Activated CD4-positive, alpha-beta T cell treated with anti-CD3 and anti-CD28 coated beads for 48 hours (primary cell): Measurements from ENCODE around the gene NOVA2.

ENCODE experiments used
- DNase-seq: peaks from one replicate; pipeline ENCODE4 v3.0.0-alpha.2; 2020

Gene NOVA2

DNA sequence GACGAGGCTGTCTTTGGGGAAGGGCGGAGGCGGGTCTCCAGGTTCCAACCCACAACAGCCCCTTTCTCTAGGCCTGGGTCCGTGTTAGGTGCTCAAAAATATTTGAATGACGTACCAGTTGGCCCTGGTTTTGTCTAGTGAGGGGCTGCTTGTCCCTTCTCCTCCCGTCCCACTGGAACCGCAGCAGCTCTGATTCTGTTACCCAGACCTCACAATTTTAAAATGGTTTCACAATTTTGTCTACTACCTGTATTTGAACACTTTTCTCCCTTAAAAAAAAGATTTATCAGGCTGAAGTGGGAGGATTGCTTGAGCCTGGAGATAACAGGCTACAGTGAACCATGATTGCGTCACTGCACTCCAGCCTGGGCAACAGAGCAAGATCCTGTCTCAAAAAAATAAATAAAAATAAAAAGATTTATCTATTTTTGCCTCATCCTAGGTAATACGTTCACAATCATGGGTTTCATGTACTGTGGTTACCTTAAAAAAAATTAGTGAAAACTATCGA is 86.4 kb downstream of the NOVA2 start:
- DNase-seq: no peak

DNA sequence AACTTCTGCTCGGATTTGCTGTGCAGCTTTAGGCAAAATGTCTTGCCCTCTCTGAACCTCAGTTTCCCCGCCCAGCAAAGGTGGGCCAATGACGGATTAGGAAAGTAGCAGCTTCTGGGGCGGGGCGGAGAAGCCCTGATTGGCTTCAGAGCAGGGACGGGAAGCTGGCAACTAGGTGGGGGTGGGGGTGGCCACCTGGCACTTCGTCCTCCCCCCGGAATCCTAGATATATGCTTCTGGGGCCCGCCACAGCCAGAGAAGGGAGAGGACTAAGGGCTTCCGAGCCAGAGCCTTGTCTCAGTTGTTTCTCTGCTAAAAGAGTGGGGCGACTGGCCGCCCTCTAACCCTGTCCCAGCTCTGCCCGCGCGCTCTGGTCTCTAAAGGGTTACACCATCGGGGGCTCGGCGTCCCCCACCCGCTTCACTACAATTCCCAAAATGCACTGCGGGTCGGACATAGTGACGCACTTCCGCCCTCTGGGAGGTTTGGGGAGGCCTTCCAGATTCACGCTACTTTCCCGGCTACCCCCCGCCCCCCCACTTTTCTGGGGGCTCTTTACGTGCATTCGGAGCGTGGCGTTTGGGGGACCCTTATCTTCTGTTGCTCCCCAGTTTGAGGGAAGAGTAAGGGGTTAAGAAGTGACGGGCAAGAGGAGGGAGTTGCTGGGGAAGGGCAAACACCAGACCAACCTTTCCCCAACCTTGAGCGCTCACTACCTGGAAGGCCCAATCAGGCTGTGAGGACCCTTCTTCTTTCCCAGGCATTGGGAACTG is 87.1 kb downstream of the NOVA2 start:
- DNase-seq: peak; percentile 94

DNA sequence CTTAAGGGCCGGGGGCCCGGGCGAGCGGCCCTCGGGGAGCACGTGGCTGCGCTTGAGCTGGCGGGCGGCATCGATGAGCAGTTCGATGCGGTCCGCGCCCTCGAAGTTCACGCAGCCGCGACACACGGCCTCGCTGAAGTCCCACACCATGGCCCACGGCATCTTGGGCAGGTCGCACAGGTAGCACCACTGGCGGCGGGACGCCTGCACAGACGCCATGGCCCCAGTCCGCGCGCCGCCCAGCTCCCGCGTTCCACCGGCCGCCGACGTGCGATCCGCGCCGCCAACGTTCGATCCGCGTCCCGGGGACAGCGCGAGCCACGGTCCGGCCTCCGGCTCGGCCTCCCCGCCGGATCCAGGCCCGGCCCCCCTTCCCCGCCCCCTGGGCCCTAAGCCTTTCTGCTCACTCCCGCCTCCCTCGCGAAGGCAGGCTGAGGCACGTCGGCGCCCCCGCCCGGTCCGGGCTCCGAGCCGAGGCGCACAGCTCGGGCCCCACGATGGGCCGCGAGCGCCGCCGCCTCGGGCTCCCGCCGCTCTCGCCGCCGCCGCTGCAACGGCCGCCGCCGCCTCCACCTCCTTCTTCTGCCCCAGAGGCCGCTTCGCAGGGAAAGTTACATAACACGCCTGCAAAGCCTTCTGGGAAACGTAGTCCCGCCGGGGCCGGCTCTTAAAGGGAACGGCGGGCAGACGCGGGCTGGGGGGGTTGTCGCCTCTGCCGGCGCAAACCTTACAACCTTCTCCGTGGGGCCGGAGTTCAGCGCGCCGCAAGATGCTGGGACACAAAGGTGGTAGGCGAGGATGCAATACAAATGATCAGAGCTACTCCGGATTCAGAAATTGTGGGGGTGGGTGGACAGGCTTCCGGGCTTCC is 87.9 kb downstream of the NOVA2 start, which contains the start of gene IRF2BP1:
Gene IRF2BP1, minus strand, starts transcription at position 586 of the 871 bp plus-strand sequence. Its CDS starts 367 bp downstream, at position 219.
- peak; percentile 92 for DNase-seq

DNA sequence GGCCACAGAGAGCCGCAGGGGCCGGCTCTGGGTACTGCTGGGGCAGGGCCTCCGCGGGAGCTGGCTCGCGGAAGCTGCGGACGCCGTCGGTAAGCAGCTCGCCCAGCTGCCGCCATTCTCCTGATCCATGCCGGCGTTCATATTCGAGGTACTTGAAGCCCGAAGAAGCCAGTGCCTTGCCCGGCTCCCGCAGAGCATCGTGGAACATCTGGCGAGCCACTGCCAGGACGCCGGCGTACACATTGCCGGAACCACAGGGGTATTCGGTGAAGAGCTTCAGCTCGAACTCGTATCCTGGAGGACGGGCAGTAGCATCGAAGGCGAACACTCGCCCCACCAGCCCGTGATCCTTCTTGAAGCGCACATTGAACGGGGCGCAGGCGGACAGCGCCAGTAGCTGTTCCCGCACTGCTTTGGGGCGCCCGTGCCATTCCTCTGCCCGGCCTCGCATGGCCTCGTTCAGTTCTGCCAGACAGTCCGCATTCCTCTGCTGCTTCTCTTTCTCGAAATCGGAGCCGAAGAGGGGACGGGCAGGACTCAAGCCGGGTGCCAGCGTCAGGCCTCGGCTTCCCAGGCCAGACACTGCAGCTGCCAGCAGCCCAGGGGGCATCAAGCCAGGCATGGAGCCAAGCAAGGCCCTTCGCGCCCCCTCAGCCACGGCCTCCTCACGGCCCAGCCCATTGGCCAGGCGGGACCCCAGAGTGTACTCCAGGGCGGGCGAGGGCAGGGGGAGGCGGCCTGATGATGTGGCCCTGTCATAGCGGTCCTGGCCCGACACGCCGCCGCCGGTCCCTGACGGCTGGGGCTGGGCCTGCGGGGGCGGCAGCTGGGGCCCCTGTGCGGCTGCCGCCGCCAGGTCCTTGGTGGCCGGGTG is 88.7 kb downstream of the NOVA2 start:
- DNase-seq: peak; percentile 42

- DNase-seq: no peak
Observed at GRCh38 chr19:45883881-45884681, 89.6 kb downstream of the NOVA2 start.
